Measurements from ENCODE around the gene CACNG5.

DNA sequence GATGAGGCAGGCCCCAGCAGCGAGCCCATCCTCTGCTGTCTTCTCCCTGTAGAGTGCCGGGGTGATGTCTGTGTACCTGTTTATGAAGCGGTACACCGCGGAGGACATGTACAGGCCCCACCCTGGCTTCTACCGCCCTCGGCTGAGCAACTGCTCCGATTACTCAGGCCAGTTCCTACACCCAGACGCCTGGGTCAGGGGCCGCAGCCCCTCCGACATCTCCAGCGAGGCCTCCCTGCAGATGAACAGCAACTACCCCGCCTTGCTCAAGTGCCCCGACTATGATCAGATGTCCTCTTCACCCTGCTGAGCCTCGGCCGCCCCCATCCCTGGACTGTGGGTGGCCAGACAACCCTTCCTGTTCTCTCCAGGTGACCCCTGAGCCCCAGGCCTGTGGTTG lies 50.0 kb downstream of the CACNG5 start:
- TF ChIP-seq CTCF (IDR thresholded peaks at IDR 0.05) = no peak
- no peak for TF ChIP-seq POLR2A (IDR thresholded peaks at IDR 0.05)
